Activated naive CD4-positive, alpha-beta T cell treated with anti-CD3 and anti-CD28 coated beads, Interleukin-2, amount 50 U/mL, for 72 hours (primary cell): ENCODE data around the gene CLDN11. TPM values are rescaled to one million over a fixed set of nuclear protein-coding genes. Genes with fewer than 3 reads are reported as not detected.

Experiments used
- ATAC-seq, 2 donors: fragments of 150-1000 bp; cut with Tn5 transposase; 2 replicates each; pipeline ENCODE4 v1.10.0; 2021; ENCODE audit warnings: mild to moderate bottlenecking in 2 of 2, moderate library complexity in 2 of 2
- DNase-seq, 2 donors: peaks; one replicate each; pipeline ENCODE4 v3.0.0; 2021 to 2022; ENCODE audit warnings: low spot score in 2 of 2
- H3K27ac Mint-ChIP-seq, 2 donors: one replicate each; pipeline ENCODE4 v1.8.0; 2022; ENCODE audit warnings: mild to moderate bottlenecking in 2 of 2, mixed read lengths in 2 of 2
- H3K36me3 Mint-ChIP-seq, 2 donors: one replicate each; pipeline ENCODE4 v1.8.0; 2022; ENCODE audit warnings: mixed read lengths in 2 of 2
- H3K9me3 Mint-ChIP-seq, 2 donors: one replicate each; pipeline ENCODE4 v1.8.0; 2022; ENCODE audit warnings: mixed read lengths in 2 of 2
- total RNA-seq, 2 donors: library from RNA; stranded (reverse); gene quantifications; one replicate each; pipeline ENCODE4 v1.2.3, GENCODE V29; 2022

CLDN11 gene
- total RNA-seq, 2 donors from 2014 or later, result not detected

DNA sequence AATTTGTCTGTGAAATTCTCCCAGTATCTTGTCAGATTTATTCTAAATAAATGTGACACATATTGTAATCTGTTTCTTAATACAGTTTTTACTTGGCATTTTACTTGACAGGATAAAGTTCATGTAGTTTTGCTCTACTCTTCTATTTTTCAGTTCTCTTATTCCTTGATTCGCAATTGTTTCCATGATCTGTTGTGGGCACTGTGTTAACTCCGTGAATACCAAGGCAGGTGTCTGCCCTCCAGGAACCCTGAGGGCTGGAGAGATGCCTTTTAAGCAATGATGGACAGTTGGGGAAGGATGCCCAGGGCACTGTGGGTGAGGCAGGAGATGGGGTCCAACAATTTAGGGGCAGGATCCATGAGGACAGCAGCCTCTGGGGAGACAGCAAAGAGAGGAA is 3.1 kb downstream of the CLDN11 start:
- no peak overlapping the region for H3K27ac Mint-ChIP-seq
- peaks cover 5 to 10% of the 10 kb centered on the region in 2 donors for H3K36me3 Mint-ChIP-seq
- no peak for ATAC-seq
- no peak for DNase-seq
- H3K9me3 Mint-ChIP-seq, result no peaks in the 10 kb centered on the region

GRCh38 chr3:170423001-170423615 is 4.4 kb downstream of the CLDN11 start:
- no peak overlapping the region for H3K27ac Mint-ChIP-seq
- ATAC-seq, result no peak
- H3K9me3 Mint-ChIP-seq, result no peaks in the 10 kb centered on the region

GRCh38 chr3:170424879-170425278 is 6.2 kb downstream of the CLDN11 start:
- no peak for DNase-seq
- peaks cover 0 to 5% of the 10 kb centered on the region in 2 donors for H3K36me3 Mint-ChIP-seq
- peak in 1 of 2 donors; percentile 24 for ATAC-seq
- H3K9me3 Mint-ChIP-seq, result no peaks in the 10 kb centered on the region
- H3K27ac Mint-ChIP-seq, result no peak overlapping the region

More at GRCh38 chr3:170423001-170423615, 4.4 kb downstream of the CLDN11 start:
- H3K36me3 Mint-ChIP-seq, result peaks cover 4 to 9% of the 10 kb centered on the region in 2 donors
- no peak for DNase-seq

DNA sequence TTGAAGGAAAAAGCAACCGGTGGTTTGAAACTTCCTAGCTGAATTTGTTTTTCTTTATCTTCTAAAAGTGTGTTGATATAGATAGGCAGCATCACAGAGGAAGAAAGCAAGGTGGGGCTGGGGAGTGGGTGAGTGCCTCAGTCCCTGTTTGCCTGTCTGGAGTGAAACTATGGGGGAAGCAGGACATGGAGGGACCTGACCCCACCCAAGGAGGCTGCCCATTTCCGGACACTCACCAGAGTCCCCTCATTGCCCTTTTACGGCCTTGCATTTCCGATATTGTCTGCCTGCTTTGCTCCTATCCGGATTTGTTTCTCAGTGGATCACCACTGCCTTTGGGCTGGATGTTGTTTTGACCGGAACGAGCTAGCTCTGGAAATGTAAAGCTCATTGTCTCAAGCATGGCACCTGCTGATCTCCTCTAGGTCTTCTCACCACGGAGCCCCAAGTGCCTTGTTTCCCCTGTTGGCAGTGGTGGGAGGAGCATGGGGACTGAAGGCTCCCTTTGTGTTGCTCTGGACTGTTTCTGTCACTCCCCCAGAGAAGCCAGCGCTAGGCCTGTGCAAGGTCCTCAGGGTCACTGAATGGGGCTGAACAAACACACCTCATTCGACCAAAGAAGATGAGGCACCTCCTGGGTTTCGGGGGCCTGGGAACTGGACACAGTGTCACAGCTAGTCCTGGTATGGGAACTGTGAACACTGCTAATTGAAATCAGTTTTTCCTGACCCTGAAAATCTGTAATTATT is 7.0 kb downstream of the CLDN11 start:
- no peak for DNase-seq
- Mint-ChIP-seq H3K27ac (no peak overlapping the region), H3K9me3 (no peaks in the 10 kb centered on the region), H3K36me3 (peaks cover 0 to 5% of the 10 kb centered on the region in 2 donors)
- no peak for ATAC-seq

GRCh38 chr3:170426240-170426797 is 7.7 kb downstream of the CLDN11 start:
- ATAC-seq, result no peak
- H3K36me3 Mint-ChIP-seq, result peaks cover 0 to 5% of the 10 kb centered on the region in 2 donors
- H3K9me3 Mint-ChIP-seq, result no peaks in the 10 kb centered on the region
- no peak for DNase-seq
- H3K27ac Mint-ChIP-seq, result no peak overlapping the region

GRCh38 chr3:170428095-170428494 is 9.4 kb downstream of the CLDN11 start:
- H3K27ac Mint-ChIP-seq, result no peak overlapping the region
- ATAC-seq, result no peak
- peaks cover 0 to 4% of the 10 kb centered on the region in 2 donors for H3K36me3 Mint-ChIP-seq
- H3K9me3 Mint-ChIP-seq, result no peaks in the 10 kb centered on the region
- DNase-seq, result no peak

- Mint-ChIP-seq H3K9me3 (no peaks in the 10 kb centered on the region), H3K36me3 (no peaks in the 10 kb centered on the region), H3K27ac (no peak overlapping the region)
- no peak for DNase-seq
- peak; percentile 59 to 70 for ATAC-seq
Measured at GRCh38 chr3:170429050-170429449, 10.4 kb downstream of the CLDN11 start.

DNA sequence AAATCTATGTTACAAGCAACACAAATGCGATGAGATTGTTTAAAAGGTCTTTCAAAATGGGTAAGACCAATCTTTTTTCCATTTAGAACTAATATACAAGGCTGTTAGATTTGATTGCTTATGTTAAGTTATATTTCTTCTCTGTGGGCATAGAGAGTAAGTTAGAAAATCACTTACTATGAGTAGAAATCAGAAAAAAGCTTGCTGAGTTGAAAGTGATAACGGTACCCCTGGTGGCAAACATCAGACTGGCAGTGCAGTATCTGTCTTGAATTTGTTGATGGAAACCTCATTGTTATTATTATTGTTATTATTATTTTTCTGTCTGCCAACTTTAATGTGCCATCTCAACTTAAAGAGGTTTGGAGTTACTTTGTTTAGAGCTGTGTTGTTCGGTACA is 12.4 kb downstream of the CLDN11 start:
- Mint-ChIP-seq H3K27ac (no peak overlapping the region), H3K36me3 (no peaks in the 10 kb centered on the region)

DNA sequence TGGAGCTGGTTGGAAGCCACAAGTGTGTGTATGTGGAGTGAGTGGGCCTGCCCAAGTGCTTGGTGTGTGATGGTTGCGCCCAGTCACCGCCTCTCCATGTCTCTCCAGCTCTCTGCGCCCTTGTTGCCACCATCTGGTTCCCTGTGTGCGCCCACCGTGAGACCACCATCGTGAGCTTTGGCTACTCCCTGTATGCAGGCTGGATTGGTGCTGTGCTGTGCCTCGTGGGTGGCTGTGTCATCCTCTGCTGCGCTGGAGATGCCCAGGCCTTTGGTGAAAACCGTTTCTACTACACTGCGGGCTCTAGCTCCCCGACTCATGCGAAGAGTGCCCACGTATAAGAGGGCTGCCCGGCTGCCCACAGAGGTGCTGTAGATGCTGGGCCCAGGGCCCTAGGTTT is 13.7 kb downstream of the CLDN11 start:
- DNase-seq, result no peak
- no peak for ATAC-seq
- Mint-ChIP-seq H3K27ac (no peak overlapping the region), H3K36me3 (no peaks in the 10 kb centered on the region), H3K9me3 (no peaks in the 10 kb centered on the region)

More for the DNA sequence above, 12.4 kb downstream of the CLDN11 start:
- no peak for DNase-seq
- no peak for ATAC-seq
- H3K9me3 Mint-ChIP-seq, result no peaks in the 10 kb centered on the region

GRCh38 chr3:170436697-170437096 is 18.0 kb downstream of the CLDN11 start:
- ATAC-seq (no peak), DNase-seq (no peak)
- Mint-ChIP-seq H3K27ac (no peak overlapping the region), H3K36me3 (no peaks in the 10 kb centered on the region), H3K9me3 (no peaks in the 10 kb centered on the region)

GRCh38 chr3:170437176-170437575 is 18.5 kb downstream of the CLDN11 start:
- DNase-seq (no peak), ATAC-seq (no peak)
- Mint-ChIP-seq H3K9me3 (no peaks in the 10 kb centered on the region), H3K36me3 (no peaks in the 10 kb centered on the region), H3K27ac (no peak overlapping the region)

DNA sequence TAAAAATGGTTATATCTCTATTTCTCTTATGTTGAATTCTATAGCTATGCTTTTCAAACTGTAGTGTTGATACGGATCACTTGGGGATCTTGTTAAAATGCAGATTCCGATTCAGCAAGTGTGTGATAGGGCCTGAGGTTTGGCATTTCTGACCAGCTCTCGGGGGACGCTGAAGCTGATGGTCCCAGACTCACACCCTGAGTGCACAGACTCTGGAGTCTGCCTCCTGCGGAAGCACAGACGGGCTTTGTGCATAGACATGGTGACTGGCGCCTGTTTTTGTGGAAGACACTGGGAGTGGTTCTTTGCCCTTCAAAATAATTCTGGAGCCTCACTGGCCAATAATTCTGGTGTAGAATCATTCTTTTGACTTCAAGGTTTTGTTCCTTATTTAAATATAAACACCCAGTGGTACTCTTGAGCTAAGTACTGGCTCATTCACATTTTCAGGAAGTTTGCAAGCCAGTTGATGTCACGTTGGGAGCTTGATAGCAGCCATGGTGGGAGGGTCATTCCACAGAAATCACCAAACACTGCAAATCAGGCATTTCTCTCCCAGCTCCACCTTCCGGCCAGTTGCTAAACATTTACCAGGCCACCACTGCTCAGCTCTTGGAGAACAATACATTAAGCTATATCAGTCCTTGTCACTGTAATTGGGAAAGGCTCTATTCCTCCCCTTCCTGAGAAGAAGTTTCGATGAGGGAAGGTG is 19.2 kb downstream of the CLDN11 start:
- Mint-ChIP-seq H3K9me3 (no peaks in the 10 kb centered on the region), H3K27ac (no peak overlapping the region), H3K36me3 (no peaks in the 10 kb centered on the region)
- no peak for ATAC-seq
- DNase-seq, result no peak

GRCh38 chr3:170438836-170439235 is 20.2 kb downstream of the CLDN11 start:
- no peak overlapping the region for H3K27ac Mint-ChIP-seq
- H3K36me3 Mint-ChIP-seq, result no peaks in the 10 kb centered on the region
- DNase-seq (no peak), ATAC-seq (no peak)
- no peaks in the 10 kb centered on the region for H3K9me3 Mint-ChIP-seq

GRCh38 chr3:170440344-170440743 is 21.7 kb downstream of the CLDN11 start:
- H3K36me3 Mint-ChIP-seq, result no peaks in the 10 kb centered on the region
- DNase-seq (no peak), ATAC-seq (peak; percentile 68 to 86)
- no peak overlapping the region for H3K27ac Mint-ChIP-seq
- no peaks in the 10 kb centered on the region for H3K9me3 Mint-ChIP-seq

GRCh38 chr3:170441412-170441811 is 22.7 kb downstream of the CLDN11 start:
- DNase-seq (no peak), ATAC-seq (no peak)
- Mint-ChIP-seq H3K36me3 (no peaks in the 10 kb centered on the region), H3K9me3 (no peaks in the 10 kb centered on the region), H3K27ac (no peak overlapping the region)

DNA sequence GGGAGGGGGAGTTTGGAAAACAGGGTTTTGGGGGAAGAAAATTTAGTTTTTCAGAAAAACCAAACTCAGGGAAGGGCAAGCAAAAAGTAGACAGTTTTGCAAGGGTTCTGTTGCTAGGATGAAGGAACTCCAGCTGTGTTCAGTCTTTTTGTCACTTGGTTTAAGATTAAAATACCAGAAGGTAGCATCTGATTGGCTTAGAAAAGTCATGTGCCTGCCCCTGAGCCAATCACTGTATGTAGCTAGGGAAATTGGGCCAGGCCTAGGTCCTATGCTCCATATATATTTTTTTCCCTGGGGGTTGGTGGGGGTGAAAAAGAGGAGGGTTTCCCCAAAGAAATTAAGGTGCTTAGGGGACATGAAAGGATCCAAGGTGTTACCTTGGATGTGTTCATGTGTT is 24.3 kb downstream of the CLDN11 start:
- ATAC-seq (no peak), DNase-seq (no peak)
- Mint-ChIP-seq H3K27ac (no peak overlapping the region), H3K36me3 (no peaks in the 10 kb centered on the region), H3K9me3 (no peaks in the 10 kb centered on the region)

- Mint-ChIP-seq H3K27ac (no peak overlapping the region), H3K36me3 (no peaks in the 10 kb centered on the region), H3K9me3 (no peaks in the 10 kb centered on the region)
- DNase-seq (no peak), ATAC-seq (no peak)
Measured at GRCh38 chr3:170443457-170443856, 24.8 kb downstream of the CLDN11 start.
